GM12878 (cell line): ENCODE results near the gene LMO7. TPM values are rescaled to one million over a fixed set of nuclear protein-coding genes. Genes with fewer than 3 reads are reported as not detected.

Source experiments
- ATAC-seq: fragments of 200-7000 bp; cut with Tn5 transposase; 3 replicates; pipeline ENCODE4 v1.9.1; 2020; ENCODE audit warnings: mild to moderate bottlenecking, moderate library complexity
- BruUV-seq: library from RNA; stranded (reverse); fragments of 400-500 nt; replicated peaks from 2 replicates; lab custom pipeline; 2021; lab: Mats Ljungman, UMichigan
- CTCF ChIA-PET: fragments of 300-600 bp; sonication (Branson Sonifier 250); formaldehyde crosslinking; extraction: SDS; loops from one replicate; lab custom pipeline; 2021; ENCODE audit warnings: inconsistent platforms; lab: Yijun Ruan, JAX
- POLR2A ChIA-PET: fragments of 350-600 bp; formaldehyde crosslinking; extraction: SDS; loops from one replicate; lab custom pipeline; 2021; ENCODE audit warnings: inconsistent platforms; lab: Charles Lee
- RAD21 ChIA-PET: fragments of 300-600 bp; sonication (Branson Sonifier 250); formaldehyde crosslinking; loops from one replicate; lab custom pipeline; 2023; ENCODE audit warnings: antibody characterized with exemption; ENCODE audit not compliant: unreplicated experiment; lab: Charles Lee
- SMC1A ChIA-PET: fragments of 300-600 bp; sonication (Branson Sonifier 250); formaldehyde crosslinking; loops from one replicate; lab custom pipeline; 2023; ENCODE audit not compliant: unreplicated experiment, uncharacterized antibody; lab: Charles Lee
- DNase-seq: peaks from one replicate; pipeline ENCODE4 v3.0.0-alpha.2; 2011; ENCODE audit warnings: low read depth, low spot score
- FAIRE-seq: peaks from 3 replicates; lab custom pipeline; 2011; peaks lifted over from hg19 to GRCh38; lab: Jason Lieb, UNC
- H2AFZ ChIP-seq: 2 replicates; pipeline ENCODE4 v1.6.0; 2011; ENCODE audit warnings: low read depth, low read length, control low read depth; ENCODE audit not compliant: control insufficient read depth
- H3K27ac ChIP-seq: 2 replicates; pipeline ENCODE4 v1.5.1; 2011; ENCODE audit warnings: control low read depth; ENCODE audit not compliant: control insufficient read depth, insufficient read depth
- H3K27me3 ChIP-seq, 2 experiments: replicated peaks in 1 of 2; 2 replicates each; pipeline versions ENCODE4 v1.6.0 to v1.6.1; 2011; ENCODE audit warnings: low read length in 1 of 2; ENCODE audit not compliant: control insufficient read depth in 2 of 2, insufficient read depth in 2 of 2
- H3K36me3 ChIP-seq, 2 experiments: 2 replicates each; pipeline ENCODE4 v1.5.1; 2011; ENCODE audit warnings: low read length in 1 of 2; ENCODE audit not compliant: control insufficient read depth in 2 of 2, insufficient read depth in 2 of 2
- H3K4me1 ChIP-seq: 2 replicates; pipeline ENCODE4 v1.6.1; 2011; ENCODE audit warnings: mild to moderate bottlenecking, low read length, moderate library complexity, mixed read lengths; ENCODE audit not compliant: control insufficient read depth, insufficient read depth
- H3K4me2 ChIP-seq: 2 replicates; pipeline ENCODE4 v1.6.0; 2011; ENCODE audit warnings: control low read depth; ENCODE audit not compliant: control insufficient read depth, insufficient read depth
- H3K4me3 ChIP-seq: fragments of 200-600 bp; sonication (generic); 2 replicates; pipeline ENCODE4 v1.5.1; 2016
- H3K79me2 ChIP-seq: 2 replicates; pipeline ENCODE4 v1.6.0; 2011; ENCODE audit warnings: low read length; ENCODE audit not compliant: control insufficient read depth, insufficient read depth
- H3K9ac ChIP-seq: 2 replicates; pipeline ENCODE4 v1.8.0; 2011; ENCODE audit warnings: low read length, control low read depth, mixed read lengths; ENCODE audit not compliant: control insufficient read depth, insufficient read depth
- H3K9me3 ChIP-seq: replicated peaks from 3 replicates; pipeline ENCODE4 v1.5.1; 2011; ENCODE audit warnings: mild to moderate bottlenecking, low read length; ENCODE audit not compliant: control insufficient read depth, insufficient read depth
- H4K20me1 ChIP-seq: 2 replicates; pipeline ENCODE4 v1.6.0; 2011; ENCODE audit not compliant: control insufficient read depth, insufficient read depth
- ATF2 ChIP-seq: IDR thresholded peaks from 2 replicates; pipeline ENCODE4 v1.6.1; 2012; ENCODE audit warnings: low read length, inconsistent platforms
- FOS ChIP-seq: IDR thresholded peaks from 3 replicates; pipeline ENCODE4 v1.6.1; 2011; ENCODE audit warnings: borderline replicate concordance; ENCODE audit not compliant: insufficient read length; ENCODE audit errors: extremely low read depth
- MEF2A ChIP-seq: IDR thresholded peaks from 2 replicates; pipeline ENCODE4 v1.6.1; 2011; ENCODE audit warnings: low read depth, mild to moderate bottlenecking, low read length, moderate library complexity; ENCODE audit not compliant: insufficient read depth
- WGBS: methylation state at CpG from one replicate; pipeline ENCODE4 v1.1.6; 2016; ENCODE audit warnings: low lambda C conversion rate; ENCODE audit not compliant: insufficient replicate concordance, insufficient coverage; ENCODE audit errors: missing lambda C conversion rate; 5-methylcytosine and 5-hydroxymethylcytosine counted together
- in situ Hi-C: fragments of 300-500 bp; cut with MboI; formaldehyde crosslinking; loops from 9 replicates; pipeline ENCODE4 v1.14.3; 2018; ENCODE audit warnings: mixed read lengths
- intact Hi-C: fragments of 100-400 bp; cut with micrococcal nuclease; formaldehyde crosslinking; loops from one replicate; pipeline ENCODE4 v1.14.2; 2022; ENCODE audit not compliant: unreplicated experiment
- polyA plus RNA-seq, 11 experiments: library from polyadenylated mRNA; depleted of rRNA in 4 of 11; unstranded in 6 of 11; stranded (reverse) in 5 of 11; fragments of >200 nt; fragmentation: Nextera tagmentation in 4 of 11; fragmentation: Illumina TruSeq in 1 of 11; extraction: Ambion mirVana in 4 of 11; extraction: Trizol in 1 of 11; gene quantifications; 1 replicate in 1 of 11; 2 replicates in 10 of 11; pipeline versions ENCODE4 v1.2.1 to v1.2.3, GENCODE V29; 2011 to 2016; ENCODE audit warnings: inconsistent platforms in 2 of 11, missing spikeins in 2 of 11, low read depth in 1 of 11
- total RNA-seq, 4 experiments: library from RNA; depleted of rRNA in 3 of 4; stranded (reverse); fragments of >200 nt in 3 of 4; fragmentation: Illumina TruSeq in 1 of 4; extraction: Trizol in 1 of 4; gene quantifications; 2 replicates each; pipeline versions ENCODE4 v1.2.1 to v1.2.3, GENCODE V29; 2013 to 2021

The LMO7 gene
- total and polyA plus RNA-seq, 10 of the 15 experiments (the other 5 are each of a cell fraction or from before 2014, with no cell fraction given), result 8.5 to 67.8 (median 36.8) TPM

GRCh38 chr13:75879656-75880055, 243.5 kb downstream of the LMO7 start:
- POLR2A ChIA-PET, result no interaction called here
- in situ Hi-C loops, result loop anchor here (5.0 to 10.0 kb wide), 4 partner anchors 138 to 1095 kb away; no protein-coding TSS in a partner anchor
- no peaks in the 10 kb centered on the region for H4K20me1 ChIP-seq

More at GRCh38 chr13:75879656-75880055, 243.5 kb downstream of the LMO7 start:
- 26% methylated on average over 4 of the region's 4 CpGs for WGBS
- Histone ChIP-seq H3K4me1 (no peaks in the 10 kb centered on the region), H3K4me2 (no peak overlapping the region), H2AFZ (no peak overlapping the region), H3K9me3 (no peaks in the 10 kb centered on the region), H3K36me3 (no peaks in the 10 kb centered on the region), H3K4me3 (no peak overlapping the region), H3K9ac (no peak overlapping the region), H3K27ac (no peak overlapping the region), H3K27me3 (no peaks in the 10 kb centered on the region), H3K79me2 (no peaks in the 10 kb centered on the region)
- BruUV-seq, result no TSS peak
- FAIRE-seq, result no peak
- DNase-seq, result no peak
- SMC1A ChIA-PET, result no interaction called here
- intact Hi-C loops, result no loop called here
- no peak for ATAC-seq
- RAD21 ChIA-PET, result no interaction called here
- CTCF ChIA-PET, result interaction anchor here (0.7 kb wide), 1 partner anchor 18 kb away, joined by 3 read pairs; no protein-coding TSS in a partner anchor
- TF ChIP-seq MEF2A (no peak), ATF2 (no peak), FOS (no peak)
